GM10847 (cell line): ENCODE measurements around the gene PSMD1.

Experiments used
- POLR2A ChIP-seq: IDR thresholded peaks from 2 replicates; pipeline ENCODE4 v1.6.1; 2011; ENCODE audit not compliant: insufficient read length; ENCODE audit errors: extremely low read depth

The PSMD1 gene

DNA sequence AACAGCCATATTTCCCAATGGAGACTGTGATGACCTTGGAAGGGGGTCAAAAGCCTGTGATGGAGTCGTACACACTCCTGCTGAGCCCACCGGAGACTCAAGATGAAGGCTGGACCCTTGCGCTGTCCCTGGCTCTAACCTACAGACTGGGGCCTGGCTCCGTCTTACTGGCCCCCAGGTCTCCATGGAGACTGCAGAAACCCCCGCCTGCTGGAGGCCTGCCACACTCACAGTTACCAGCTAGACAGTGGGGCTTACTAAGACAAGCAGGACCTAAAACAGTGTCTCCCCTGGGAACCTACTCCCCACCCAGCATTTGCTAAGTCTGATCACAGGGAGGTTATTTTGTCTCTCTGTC lies 9.8 kb upstream of the PSMD1 start:
- TF ChIP-seq POLR2A = no peak

DNA sequence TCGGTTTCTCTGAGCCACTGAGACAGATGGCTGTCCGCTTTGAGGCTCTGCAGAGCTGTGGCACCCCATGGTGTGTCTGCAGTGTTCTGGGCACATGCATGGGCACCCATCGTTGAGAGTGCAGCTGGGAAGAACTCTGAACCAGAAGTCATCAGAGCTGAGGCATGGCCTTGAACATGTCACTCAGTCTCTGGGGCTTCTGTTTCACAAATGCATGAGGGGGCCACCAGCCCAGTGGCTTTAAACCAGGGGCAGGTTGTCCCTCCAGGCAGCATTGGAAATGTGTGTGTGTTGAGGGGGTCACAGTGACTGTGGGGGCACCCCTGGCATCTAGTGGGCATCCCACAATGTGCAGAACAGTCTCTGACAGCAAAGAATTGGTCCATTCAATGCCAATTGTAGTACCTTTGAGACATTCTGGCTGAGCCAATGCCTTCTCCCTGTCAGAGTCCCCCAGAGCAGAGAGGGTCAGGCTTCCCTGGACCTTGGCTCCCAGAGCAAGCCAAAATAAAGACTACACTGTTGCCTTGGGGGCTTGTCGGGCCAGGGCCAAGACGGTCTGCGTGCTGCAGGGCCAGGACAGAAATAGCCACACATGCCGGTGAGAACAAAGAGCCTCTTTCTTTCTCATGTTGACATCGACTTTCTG lies 9.3 kb upstream of the PSMD1 start:
- TF ChIP-seq POLR2A = no peak

DNA sequence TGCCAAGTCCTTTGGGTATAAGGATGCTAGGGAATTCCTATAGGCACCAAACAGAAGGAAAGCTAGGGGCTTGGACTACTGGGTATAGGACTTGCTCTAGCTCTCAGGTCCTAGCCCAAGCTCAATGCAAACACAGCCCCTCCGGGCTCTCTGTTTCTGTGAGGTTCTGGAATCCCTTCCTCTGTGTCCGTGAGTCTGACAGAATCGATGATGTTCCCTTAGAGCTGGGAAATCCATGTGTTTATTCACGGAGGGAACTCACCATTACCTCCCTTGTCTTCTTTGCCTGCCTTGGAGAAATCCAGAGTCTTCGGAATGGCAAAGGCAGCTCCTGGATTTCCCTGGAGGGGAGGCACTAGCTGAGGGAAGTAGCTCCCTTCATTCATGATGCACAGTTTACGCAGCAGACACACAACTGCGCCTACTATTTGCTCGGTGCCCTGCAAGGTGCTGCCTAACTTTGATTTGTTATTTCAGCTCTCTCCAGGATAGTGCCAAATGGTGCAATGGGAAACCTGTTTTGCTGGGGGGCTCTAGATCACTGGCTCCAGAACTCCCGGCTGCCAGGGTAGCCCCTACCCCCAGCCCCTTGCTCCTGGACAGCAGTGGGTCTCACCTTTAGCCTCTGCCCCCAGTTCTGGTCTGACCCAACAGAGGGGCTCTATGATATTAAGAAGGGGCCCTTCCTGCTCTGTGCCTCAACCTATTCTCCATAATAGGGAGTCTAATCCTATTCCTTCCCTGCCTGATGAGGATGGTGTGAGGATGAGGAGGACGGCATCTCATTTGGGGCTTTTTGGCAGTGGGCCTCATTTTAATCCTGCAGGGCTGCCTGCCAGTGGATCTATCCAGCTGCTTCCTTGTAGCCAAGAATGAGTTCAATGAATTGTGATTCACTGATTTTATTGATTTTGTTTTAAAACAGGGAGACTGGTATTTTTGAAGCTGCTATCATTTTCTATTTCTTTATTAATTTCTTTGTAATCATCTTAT lies 8.4 kb upstream of the PSMD1 start:
- no peak for TF ChIP-seq POLR2A

DNA sequence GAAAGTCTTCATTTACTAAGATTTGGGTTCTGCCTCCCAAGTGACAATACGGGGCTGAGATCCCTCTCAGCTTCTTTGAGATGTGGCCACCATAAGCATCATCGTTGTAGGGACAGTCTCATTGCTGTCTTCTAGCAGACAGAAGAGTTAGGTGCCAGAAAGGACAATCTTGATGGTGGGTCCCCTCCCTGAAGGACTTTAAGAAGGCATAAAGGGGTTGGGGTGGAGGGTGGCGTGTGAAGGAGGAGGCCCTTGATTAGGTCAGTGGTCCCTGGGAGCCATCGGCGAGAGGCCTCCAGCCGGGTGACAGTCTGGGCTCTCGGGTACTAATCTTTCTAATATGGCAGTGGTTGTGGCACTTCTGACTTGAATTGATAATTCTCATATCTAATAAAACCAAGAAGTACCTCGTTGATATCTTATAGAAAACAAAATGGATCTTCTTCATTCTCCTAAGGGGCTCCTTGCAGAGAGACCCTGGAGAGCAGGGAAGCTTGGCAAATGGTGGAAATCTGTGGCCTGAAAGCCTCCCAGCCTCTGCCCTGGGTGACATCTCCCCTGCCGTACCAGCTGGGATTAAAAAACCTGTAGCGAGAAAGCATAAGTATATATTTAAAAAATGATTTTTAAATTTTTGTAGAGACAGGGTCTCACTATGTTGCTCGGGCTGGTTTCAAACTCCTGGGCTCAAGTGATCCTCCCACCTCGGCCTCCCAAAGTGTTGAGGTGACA lies 7.2 kb upstream of the PSMD1 start:
- no peak for TF ChIP-seq POLR2A

DNA sequence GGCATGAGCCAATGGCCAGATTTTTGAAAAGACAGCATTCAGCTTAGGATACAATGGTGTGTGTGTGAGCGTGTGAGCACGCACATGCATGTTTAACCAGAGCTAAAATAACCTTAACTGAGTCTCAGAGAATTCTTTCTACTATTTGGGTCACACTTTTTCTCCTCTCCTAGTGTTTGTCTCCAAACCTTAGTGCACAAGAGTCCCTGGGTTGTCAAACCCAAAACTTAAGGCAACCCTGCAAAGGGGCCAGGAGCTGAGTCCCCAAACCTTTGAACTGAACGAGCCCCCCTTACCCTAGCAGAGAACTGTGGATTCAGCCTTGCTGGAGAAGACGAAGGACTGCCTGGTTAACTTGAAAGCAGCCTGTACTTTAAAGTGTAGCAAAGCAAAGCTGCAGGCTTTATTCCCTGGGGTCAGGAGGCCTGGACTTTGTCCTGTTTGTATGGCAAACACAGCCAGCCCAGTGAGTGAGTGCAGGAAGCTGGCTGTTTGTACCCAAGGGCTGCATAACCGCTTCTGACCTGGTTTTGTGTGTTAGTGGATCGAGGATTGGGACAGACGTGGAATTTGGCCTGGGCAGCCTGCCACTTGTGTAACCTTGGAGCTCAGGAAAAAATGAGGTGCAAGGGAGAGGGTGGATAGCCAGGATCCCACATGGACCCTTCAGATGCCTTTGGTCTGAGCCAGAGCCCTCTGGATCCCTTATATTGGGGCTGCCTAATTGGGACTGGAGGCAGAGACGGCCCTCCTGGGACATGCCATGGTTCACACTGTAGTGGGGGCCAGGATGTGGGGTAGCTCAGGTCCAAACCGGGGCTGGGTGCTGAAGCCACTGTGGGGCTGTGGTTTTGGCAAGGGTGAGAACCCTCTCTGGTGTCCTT lies 6.4 kb upstream of the PSMD1 start:
- no peak for TF ChIP-seq POLR2A

DNA sequence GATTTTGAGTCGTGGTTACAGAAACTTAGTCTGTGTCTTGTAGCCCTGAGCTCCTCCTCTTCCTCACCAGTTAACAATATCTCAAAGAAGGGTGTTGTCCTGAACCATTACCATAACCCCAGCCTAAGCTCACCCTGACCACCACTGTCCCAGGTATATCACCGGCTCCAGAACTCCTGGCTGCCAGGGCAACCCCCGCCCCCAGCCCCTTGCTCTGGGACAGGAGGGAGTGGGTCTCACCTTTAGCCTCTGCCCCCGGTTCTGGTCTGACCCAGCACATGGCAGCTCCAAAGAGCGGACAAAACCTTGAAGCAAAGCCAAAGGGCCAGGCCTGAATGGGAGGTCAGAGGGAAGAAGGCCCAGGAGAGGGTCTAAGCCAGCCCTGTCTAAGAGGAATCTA lies 5.6 kb upstream of the PSMD1 start:
- TF ChIP-seq POLR2A = no peak

DNA sequence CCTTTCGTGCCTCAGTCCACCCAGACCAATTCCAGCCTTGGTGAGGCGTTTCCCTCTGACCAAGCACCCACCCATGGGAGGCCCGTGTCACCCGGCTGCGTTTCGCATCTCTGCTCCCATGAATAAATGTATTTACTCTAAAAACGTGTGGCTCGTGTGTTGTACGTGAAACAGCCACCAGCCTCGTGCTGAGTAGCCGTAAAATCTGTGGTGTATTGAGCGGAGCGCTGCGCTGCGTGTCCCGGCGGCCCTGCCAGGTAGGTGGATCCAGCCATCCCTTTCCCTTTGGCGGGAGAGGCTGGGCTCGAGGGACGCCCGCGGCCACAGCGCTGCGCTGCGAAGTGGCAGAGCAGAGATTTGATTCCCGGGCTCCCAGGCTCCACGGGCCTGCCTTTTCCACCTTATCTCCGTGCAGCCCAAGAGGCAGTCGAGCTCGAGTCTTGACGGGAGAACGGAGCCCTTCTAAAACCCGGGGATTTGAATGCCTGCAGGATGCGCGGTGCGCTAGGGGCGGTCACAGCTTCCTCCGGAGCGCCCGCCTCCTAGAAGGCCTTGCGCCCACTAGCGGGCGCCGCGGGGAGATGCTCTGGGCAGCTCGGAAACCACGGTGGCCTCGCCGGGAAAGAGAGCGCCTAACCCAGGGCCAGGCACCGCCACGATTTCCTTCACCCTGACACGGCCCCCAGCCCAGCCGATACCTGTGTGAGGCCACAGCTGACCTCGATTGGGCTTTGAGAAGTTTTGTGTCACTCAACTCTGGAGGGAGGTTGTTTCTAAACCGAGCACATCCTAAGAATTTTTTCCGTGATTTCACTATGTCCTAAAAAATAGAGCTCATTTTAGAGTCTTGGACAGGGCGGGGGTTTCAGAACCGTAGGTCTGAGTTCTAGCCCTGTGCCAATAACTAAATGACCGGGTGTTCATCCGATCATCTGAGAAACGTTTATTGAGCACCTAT lies 3.9 kb upstream of the PSMD1 start:
- no peak for TF ChIP-seq POLR2A

DNA sequence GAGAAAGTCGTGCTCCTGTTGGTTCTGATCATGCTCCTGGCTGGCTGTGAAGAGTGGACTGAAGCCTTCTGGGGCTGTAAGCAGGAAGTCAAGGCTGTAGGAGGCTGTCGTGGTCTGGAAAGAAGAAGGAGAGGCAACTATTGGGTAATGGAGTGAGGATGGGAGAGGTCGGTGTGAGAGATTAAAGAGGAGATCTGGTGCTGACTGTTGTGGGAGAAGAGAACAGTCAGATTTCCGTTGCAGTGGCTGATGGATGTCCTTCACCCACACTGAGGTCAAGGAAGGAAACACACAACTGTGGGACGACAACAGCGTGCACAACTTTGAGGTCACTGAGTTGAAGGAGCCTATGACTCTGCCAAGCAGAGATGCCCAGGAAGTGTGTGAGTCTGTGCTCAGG lies 2.8 kb upstream of the PSMD1 start:
- no peak for TF ChIP-seq POLR2A

DNA sequence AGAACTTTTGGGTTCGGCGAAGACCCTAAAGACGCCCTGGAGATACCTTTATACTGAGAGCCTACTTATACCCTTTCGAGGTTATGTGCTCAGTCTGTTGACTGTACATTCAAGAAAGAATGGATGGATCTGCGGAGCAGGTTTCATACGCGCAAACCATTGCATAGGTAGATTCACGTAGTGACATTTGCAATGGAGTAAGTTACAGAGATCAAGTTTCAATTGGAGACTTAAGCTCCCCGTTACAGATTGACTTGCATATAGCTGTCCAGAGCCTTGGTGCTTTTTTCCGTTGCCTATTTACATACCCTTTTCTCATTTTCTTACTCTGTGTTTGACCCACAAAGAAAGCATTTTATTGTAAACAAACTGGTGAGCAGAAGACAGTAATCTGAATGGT lies 923 bp downstream of the PSMD1 start:
- no peak for TF ChIP-seq POLR2A

DNA sequence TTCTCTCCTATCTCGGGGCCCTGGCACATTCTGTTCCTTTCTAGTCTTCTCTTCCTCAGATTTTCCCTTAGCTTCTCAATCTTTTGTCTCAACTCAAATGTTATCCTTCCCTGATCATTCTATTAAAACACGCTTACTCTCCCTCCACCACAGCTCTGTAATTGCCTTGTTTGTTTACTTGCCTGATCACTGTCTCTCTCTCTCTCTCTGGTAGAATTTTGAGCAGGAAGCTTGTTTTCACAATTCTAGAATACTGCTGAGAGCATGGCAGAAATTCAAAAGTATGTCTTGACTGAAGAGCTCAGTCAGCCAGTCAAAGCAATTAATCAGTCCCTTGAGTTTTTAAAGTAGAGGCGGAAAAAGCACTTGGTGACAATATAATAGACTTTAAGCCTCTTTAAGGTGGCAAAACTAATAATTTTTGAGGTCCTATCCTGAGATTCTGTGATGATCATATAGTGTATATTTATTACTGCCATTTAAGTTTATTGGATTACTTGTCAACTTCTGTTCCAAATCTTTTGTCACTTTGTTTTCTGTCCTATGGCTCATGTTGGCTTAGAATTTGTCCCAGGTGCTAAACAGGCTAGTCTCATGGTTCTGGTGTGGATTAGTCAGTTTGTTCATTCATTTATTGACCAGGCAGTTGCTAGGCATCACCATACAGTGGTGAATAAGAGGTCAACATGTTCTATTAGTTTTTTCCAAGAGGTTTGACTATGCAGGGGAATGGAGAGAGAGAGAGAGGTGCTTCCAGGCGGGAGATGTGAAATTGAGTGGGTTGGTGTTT lies 2.3 kb downstream of the PSMD1 start:
- TF ChIP-seq POLR2A = no peak

DNA sequence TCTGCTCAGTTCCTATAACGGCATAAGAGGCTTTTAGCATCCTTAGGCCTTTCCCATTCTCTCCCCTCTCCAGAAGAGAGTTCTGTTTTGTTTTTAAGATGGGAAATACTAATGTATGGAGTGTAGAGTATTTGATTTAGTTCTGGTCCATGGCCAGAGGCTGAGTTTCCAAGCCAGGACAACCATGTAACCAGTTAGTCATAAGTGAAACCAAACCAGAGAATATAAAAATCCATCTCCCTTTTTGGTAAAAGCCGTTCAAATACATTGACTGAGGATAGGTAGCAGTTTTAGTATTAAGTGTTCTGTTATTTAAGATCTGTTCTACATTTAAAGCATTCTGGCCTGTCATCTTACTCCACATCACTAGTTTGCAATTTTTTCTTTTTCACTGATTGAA lies 3.1 kb downstream of the PSMD1 start:
- TF ChIP-seq POLR2A = no peak

DNA sequence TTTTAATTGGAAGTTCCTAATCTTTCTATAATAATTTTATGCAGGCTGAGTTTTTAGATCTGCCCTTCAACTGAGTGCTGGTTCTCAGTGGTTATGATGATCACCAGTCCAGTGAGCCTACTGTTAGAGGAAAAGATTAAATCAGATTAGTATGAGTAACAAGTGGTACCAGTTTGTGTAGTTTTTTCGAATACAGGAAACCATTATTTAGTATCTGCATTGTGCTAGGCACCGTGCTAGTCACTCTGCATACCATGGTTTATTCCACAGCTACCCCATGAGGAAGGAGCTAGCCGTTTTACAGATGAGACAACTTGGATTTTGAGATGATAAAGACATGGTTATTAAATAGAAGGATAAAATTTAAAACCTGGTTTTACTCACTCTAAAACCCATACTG lies 6.1 kb downstream of the PSMD1 start:
- TF ChIP-seq POLR2A = no peak

DNA sequence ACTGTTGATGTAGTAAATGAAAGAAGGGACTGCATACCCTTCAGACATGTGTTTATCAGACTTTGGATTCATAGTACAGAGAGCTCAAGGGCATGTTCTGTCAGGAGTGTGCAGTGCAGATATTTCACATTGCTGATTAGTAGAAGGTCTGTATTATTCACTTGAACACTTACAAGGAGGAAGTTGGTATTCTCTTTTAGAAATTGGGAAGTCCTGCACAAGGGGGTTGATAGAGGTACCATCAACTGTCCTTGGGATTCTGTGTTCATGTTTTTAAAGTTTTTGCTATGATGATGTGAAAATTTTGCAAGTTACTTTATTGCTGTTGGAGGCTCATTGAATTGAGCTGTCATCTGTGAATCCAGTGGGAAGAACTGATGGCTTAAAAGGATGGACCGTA lies 6.7 kb downstream of the PSMD1 start:
- no peak for TF ChIP-seq POLR2A
